GM10266 (cell line): Measurements from ENCODE around the gene MED4.

ENCODE experiments used
- DNase-seq: peaks from one replicate; pipeline ENCODE4 v3.0.0; 2012; ENCODE audit errors: extremely low spot score
- TF ChIP-seq, protein P1 (sequence below): IDR thresholded peaks from 2 replicates; pipeline ENCODE4 v1.5.1; 2012; ENCODE audit warnings: mild to moderate bottlenecking, low read depth; ENCODE audit not compliant: control insufficient read depth, insufficient read depth; ENCODE audit errors: missing control alignments

The MED4 gene

DNA sequence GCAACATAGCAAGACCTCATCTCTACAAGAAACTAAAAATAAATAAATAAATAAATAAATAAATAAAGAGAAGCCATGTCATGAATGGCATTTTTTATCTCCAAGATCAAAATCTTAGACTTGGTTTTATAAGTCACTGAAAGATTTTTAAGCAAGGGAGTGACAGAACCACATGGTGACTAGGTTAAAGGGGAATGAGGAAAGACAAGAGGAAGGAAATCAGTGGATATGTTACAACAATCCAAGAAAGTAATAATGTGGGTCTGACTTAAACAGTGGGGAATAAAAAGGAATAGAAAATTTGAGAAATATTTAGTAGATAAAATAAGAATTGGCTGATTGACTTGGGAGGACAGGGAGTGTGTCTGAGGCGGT is 18.8 kb upstream of the MED4 start:
- TF ChIP-seq, protein P1, sequence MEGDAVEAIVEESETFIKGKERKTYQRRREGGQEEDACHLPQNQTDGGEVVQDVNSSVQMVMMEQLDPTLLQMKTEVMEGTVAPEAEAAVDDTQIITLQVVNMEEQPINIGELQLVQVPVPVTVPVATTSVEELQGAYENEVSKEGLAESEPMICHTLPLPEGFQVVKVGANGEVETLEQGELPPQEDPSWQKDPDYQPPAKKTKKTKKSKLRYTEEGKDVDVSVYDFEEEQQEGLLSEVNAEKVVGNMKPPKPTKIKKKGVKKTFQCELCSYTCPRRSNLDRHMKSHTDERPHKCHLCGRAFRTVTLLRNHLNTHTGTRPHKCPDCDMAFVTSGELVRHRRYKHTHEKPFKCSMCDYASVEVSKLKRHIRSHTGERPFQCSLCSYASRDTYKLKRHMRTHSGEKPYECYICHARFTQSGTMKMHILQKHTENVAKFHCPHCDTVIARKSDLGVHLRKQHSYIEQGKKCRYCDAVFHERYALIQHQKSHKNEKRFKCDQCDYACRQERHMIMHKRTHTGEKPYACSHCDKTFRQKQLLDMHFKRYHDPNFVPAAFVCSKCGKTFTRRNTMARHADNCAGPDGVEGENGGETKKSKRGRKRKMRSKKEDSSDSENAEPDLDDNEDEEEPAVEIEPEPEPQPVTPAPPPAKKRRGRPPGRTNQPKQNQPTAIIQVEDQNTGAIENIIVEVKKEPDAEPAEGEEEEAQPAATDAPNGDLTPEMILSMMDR, result no peak
- no peak for DNase-seq

DNA sequence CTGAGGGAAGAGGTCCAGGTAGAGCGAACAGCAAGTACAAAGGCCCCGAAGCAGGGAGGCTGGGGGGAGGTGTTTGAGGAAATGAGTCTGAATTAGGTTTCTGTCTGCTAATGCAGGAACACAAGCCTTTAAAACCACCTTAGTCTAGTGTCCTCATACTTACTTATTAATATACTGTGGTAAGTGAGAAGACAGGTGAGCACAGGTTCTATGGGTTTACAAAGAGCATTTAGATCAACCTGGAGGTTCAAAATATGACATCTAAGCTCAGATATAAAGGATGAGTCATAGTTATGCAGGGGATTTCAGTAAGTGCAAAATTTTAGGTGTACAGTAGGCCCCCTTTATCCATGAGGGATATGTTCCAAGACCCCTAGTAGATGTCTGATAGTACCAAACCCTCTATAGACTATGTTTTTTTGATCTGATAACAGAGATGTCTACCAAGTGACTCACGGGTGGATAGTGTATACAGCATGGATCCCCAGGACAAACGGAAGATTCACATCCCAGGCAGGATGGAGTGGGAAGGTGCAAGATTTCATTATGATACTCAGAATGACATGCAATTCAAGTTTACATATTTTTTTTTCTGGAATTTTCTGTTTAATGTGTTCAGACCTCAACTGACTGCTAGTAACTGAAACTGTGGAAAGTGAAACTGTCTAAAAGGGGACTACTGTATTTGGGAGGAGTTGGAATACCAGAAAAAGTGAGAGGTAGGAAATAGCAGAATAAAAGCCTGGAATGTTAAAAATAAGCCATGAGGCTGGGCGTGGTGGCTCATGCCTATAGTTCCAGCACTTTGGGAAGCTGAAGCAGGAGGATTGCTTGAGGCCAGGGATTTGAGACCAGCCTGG is 18.2 kb upstream of the MED4 start:
- TF ChIP-seq, protein P1, result no peak
- DNase-seq, result no peak

DNA sequence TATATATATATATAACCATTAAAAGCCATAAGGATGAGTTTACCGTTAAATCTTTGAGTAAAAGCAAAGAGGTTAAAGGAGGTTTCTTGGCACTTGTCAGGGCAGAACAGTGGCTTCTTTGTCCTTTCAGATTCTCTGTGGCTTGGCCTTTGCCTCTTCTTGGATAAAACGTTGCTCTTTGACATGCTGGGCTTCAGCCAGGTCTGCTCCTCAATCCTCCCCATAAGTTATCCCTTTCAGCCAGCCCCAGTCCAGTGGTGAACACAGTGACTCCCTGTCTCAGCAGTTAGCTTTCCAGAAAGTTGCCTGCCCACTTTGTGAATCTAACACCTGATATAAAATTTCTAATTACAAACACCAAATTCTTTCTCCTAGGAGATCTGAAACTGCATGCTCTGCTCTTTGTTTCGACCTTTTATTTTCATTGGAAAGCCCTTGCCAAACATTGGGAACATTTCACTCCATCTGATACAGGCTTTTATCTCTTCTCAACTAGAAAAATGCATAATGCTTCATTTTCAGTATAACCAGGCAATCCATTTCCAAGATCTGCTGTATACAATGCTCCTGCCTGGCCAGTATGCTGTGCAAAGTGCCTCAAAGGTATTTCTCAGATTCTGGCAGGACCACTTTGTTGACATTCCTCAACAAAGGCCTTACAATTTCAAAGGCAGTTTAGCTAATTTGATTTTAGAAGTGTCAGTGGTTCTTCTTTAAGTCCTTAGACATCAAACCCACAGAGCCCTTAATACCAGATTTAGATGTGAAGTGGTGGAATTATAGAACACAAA is 16.2 kb upstream of the MED4 start:
- TF ChIP-seq, protein P1, result no peak
- DNase-seq, result no peak

DNA sequence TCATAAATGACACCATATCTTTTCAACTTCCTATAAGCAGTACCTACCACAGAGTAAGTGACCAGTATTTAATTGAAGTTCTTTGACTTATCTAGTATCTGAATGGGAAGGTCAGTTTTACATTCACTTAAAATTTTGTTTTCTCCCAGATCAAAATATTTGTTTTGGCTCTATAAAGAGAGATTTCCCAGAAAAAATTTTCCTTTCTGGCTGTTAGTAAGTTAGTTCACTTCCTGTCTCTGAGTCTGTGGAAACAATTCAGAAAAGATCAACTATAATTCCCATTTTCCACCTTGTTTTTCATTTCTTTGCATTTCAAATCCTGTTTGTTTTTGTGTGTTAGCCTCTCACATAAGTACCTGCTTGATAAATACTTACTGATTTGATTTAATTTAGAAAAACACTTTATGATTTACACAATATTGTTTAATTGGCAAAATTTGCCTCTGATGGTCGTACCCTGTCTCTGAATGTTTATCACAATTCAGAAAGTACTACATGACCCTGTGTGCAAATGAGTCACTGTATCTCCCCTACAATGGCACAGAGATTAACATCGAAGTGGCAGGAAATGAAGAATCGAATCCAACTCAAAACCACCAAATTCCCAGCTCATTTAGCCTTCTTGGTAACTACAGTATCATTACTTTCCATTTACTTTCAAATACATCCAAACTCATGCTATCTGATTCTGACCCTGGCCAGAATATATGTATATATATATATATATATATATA is 15.4 kb upstream of the MED4 start:
- no peak for DNase-seq
- TF ChIP-seq, protein P1, result no peak

DNA sequence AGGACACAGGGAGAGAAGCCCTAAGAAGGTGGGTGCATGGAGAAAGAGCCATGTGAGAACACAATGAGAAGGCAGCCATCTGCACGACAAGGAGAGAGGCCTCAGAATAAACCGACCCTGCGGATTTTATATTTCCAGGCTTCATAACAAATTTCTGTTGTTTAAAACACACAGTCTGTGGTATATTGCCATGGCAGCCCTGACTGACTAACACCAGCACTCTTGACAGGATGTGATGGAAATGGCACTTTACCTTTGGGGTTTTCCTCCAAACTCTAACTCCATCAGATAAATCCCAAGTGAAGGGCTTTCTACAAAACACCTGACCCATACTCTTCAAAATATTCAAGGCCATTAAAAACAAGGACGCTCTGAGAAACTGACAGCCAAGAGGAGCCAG is 13.2 kb upstream of the MED4 start:
- TF ChIP-seq, protein P1, result no peak
- no peak for DNase-seq

DNA sequence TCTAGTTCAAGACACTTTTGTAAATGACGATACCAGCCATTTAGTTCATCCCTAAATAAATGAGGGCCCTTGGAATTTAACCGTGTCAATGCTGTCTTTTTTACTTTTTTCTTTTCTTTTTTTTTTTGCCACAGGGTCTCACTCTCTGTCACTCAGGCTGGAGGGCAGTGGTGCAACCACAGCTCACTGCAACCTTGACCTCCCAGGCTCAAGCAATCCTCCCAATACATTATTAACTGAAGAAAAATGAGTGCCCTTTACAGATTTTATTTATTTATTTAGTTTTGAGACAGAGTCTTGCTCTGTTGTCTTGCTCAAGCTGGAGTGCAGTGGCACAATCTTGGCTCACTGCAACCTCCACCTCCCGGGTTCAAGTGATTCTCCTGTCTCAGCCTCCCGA is 2.9 kb upstream of the MED4 start:
- DNase-seq, result no peak
- TF ChIP-seq, protein P1, result no peak
